CD4-positive, alpha-beta T cell (primary cell): Measurements from ENCODE around the gene KYNU. TPM values are rescaled to one million over a fixed set of nuclear protein-coding genes. Genes with fewer than 3 reads are reported as not detected.

Experiments
- ATAC-seq: fragments of 200-7000 bp; cut with Tn5 transposase; one replicate; pipeline ENCODE4 v1.10.0; 2022; ENCODE audit warnings: mild to moderate bottlenecking; ENCODE audit not compliant: poor library complexity
- CTCF ChIA-PET: fragments of 350-600 bp; sonication (Branson Sonifier 250); formaldehyde crosslinking; loops from one replicate; lab custom pipeline; 2021; ENCODE audit warnings: antibody characterized with exemption, inconsistent platforms; lab: Charles Lee
- POLR2A ChIA-PET: fragments of 350-600 bp; sonication (Branson Sonifier 250); formaldehyde crosslinking; loops from one replicate; lab custom pipeline; 2021; ENCODE audit warnings: antibody characterized with exemption, inconsistent platforms; lab: Charles Lee
- DNase-seq, 14 experiments: peaks; one replicate each; pipeline ENCODE4 v3.0.0-alpha.2; 2013 to 2020; ENCODE audit warnings: mixed read lengths in 2 of 14
- H3K27ac ChIP-seq, 2 donors: one replicate each; pipeline versions ENCODE4 v1.5.1 to v1.7.0; 2013; ENCODE audit warnings: low read length in 2 of 2, low read depth in 1 of 2, mild to moderate bottlenecking in 1 of 2
- H3K27me3 ChIP-seq, 2 experiments: 1 replicate in 1 of 2; 2 replicates in 1 of 2; pipeline versions ENCODE4 v1.6.1 to v1.7.0; 2013; ENCODE audit warnings: low read length in 2 of 2, control low read depth in 1 of 2, mild to moderate bottlenecking in 1 of 2, moderate library complexity in 1 of 2; ENCODE audit not compliant: insufficient read depth in 2 of 2, control insufficient read depth in 1 of 2
- H3K36me3 ChIP-seq: one replicate; pipeline ENCODE4 v1.6.1; 2013; ENCODE audit warnings: low read length, control low read depth; ENCODE audit not compliant: insufficient read depth
- H3K4me1 ChIP-seq: one replicate; pipeline ENCODE4 v1.6.1; 2013; ENCODE audit warnings: low read length, control low read depth; ENCODE audit not compliant: insufficient read depth
- H3K4me3 ChIP-seq: one replicate; pipeline ENCODE4 v1.5.1; 2013; ENCODE audit warnings: mild to moderate bottlenecking, low read length, moderate library complexity
- H3K9me3 ChIP-seq, 2 experiments: 1 replicate in 1 of 2; 2 replicates in 1 of 2; pipeline versions ENCODE4 v1.6.1 to v1.7.0; 2013; ENCODE audit warnings: low read length in 2 of 2, mild to moderate bottlenecking in 2 of 2, control low read depth in 1 of 2, moderate library complexity in 1 of 2; ENCODE audit not compliant: control insufficient read depth in 1 of 2, insufficient read depth in 1 of 2
- H3K27ac Mint-ChIP-seq: one replicate; pipeline ENCODE4 v1.8.0; 2020; ENCODE audit warnings: mixed read lengths
- H3K27me3 Mint-ChIP-seq: one replicate; pipeline ENCODE4 v1.8.0; 2021; ENCODE audit warnings: mixed read lengths
- H3K36me3 Mint-ChIP-seq: one replicate; pipeline ENCODE4 v1.8.0; 2021; ENCODE audit warnings: low read depth, mixed read lengths
- H3K4me1 Mint-ChIP-seq: one replicate; pipeline ENCODE4 v1.8.0; 2021; ENCODE audit warnings: low read depth, mixed read lengths
- H3K4me3 Mint-ChIP-seq: one replicate; pipeline ENCODE4 v1.8.0; 2020; ENCODE audit warnings: mild to moderate bottlenecking, mixed read lengths
- H3K9me3 Mint-ChIP-seq: one replicate; pipeline ENCODE4 v1.8.0; 2020; ENCODE audit warnings: mixed read lengths
- CTCF ChIP-seq: fragments of 200-600 bp; IDR thresholded peaks from one replicate; pipeline ENCODE4 v1.8.0; 2022; ENCODE audit warnings: antibody characterized with exemption, mild to moderate bottlenecking
- intact Hi-C, 2 experiments: fragments of 100-400 bp; cut with DNase I in 1 of 2; cut with micrococcal nuclease in 1 of 2; formaldehyde crosslinking; loops; one replicate each; pipeline versions ENCODE4 v1.15.1 to v1.9.0; 2023 to 2025; cut with DNase I, micrococcal nuclease
- total RNA-seq, 174 experiments: library from RNA in 2 of 174; stranded (reverse) in 2 of 174; gene quantifications; one replicate each; pipeline ENCODE4 v1.2.3 and lab custom pipeline; 2021 to 2026

Gene KYNU
- total RNA-seq, 2 experiments from 2014 or later = 0.38 to 0.50 TPM

- Histone ChIP-seq H3K27ac (no peak overlapping the region), H3K4me3 (no peak overlapping the region), H3K9me3 (peaks cover 0 to under 1% of the 10 kb centered on the region in 2 experiments), H3K36me3 (no peaks in the 10 kb centered on the region), H3K27me3 (no peaks in the 10 kb centered on the region), H3K4me1 (no peaks in the 10 kb centered on the region)
- no peak overlapping the region for H3K27ac Mint-ChIP-seq
- DNase-seq = no peak
- ChIA-PET CTCF (interaction anchor here (1.4 kb wide), 1 partner anchor 10 kb away, joined by 3 read pairs; no protein-coding TSS in a partner anchor), POLR2A (no interaction called here)
- H3K9me3 Mint-ChIP-seq = no peaks in the 10 kb centered on the region
- no peaks in the 10 kb centered on the region for H3K36me3 Mint-ChIP-seq
- H3K4me1 Mint-ChIP-seq = no peaks in the 10 kb centered on the region
- H3K4me3 Mint-ChIP-seq = no peak overlapping the region
- H3K27me3 Mint-ChIP-seq = peaks cover 29% of the 10 kb centered on the region
- ATAC-seq = no peak
- TF ChIP-seq CTCF = no peak
- intact Hi-C loops = no loop called here
Observed at GRCh38 chr2:142954493-142954892, 77.0 kb downstream of the KYNU start.

- ChIA-PET POLR2A (no interaction called here), CTCF (no interaction called here)
- Histone ChIP-seq H3K4me1 (no peaks in the 10 kb centered on the region), H3K27me3 (no peaks in the 10 kb centered on the region), H3K36me3 (no peaks in the 10 kb centered on the region), H3K4me3 (no peak overlapping the region), H3K9me3 (no peaks in the 10 kb centered on the region), H3K27ac (no peak overlapping the region)
- Mint-ChIP-seq H3K27ac (no peak overlapping the region), H3K9me3 (no peaks in the 10 kb centered on the region), H3K4me1 (no peaks in the 10 kb centered on the region), H3K4me3 (no peak overlapping the region), H3K36me3 (no peaks in the 10 kb centered on the region), H3K27me3 (peaks cover 23% of the 10 kb centered on the region)
- DNase-seq (no peak), ATAC-seq (no peak)
- intact Hi-C loops = no loop called here
- TF ChIP-seq CTCF = no peak
Observed at GRCh38 chr2:142957144-142957543, 79.7 kb downstream of the KYNU start.

GRCh38 chr2:142961202-142961601 is 83.7 kb downstream of the KYNU start:
- Mint-ChIP-seq H3K36me3 (no peaks in the 10 kb centered on the region), H3K9me3 (peaks cover 10% of the 10 kb centered on the region), H3K4me1 (no peaks in the 10 kb centered on the region), H3K4me3 (no peak overlapping the region), H3K27ac (no peak overlapping the region), H3K27me3 (peaks cover 17% of the 10 kb centered on the region)
- TF ChIP-seq CTCF = no peak
- DNase-seq (no peak), ATAC-seq (no peak)
- Histone ChIP-seq H3K27ac (no peak overlapping the region), H3K9me3 (no peaks in the 10 kb centered on the region), H3K36me3 (no peaks in the 10 kb centered on the region), H3K27me3 (no peaks in the 10 kb centered on the region), H3K4me3 (no peak overlapping the region), H3K4me1 (no peaks in the 10 kb centered on the region)
- CTCF ChIA-PET = no interaction called here
- intact Hi-C loops = no loop called here
- POLR2A ChIA-PET = no interaction called here
